Spleen (tissue), 7 donors: ENCODE data around the gene CDHR3.
"Not testable (repeated sequence)": the region's sequence is repeated elsewhere in the genome, so short reads cannot be mapped to it uniquely, and the experiment has no call there.

Experiments used
- POLR2A ChIP-seq, 3 donors: fragments of 450-650 bp; IDR thresholded peaks; one replicate each; pipeline ENCODE4 v1.5.1; 2017; ENCODE audit warnings: antibody characterized with exemption in 3 of 3, mild to moderate bottlenecking in 1 of 3
- POLR2AphosphoS5 ChIP-seq, 3 donors: sonication (generic); formaldehyde crosslinking; IDR thresholded peaks; one replicate each; pipeline ENCODE4 v1.5.1; 2017; ENCODE audit warnings: antibody characterized with exemption in 3 of 3
- TF ChIP-seq, protein P1 (sequence below), 11 experiments: fragments of 200-600 bp in 7 of 11; fragments of 450-650 bp in 4 of 11; sonication (generic) in 4 of 11; IDR thresholded peaks in 8 of 11; conservative IDR thresholded peaks in 3 of 11; 1 replicate in 7 of 11; 2 replicates in 4 of 11; pipeline versions ENCODE4 v1.4.0 to v1.8.0; 2016 to 2021; ENCODE audit warnings: antibody characterized with exemption in 11 of 11, inconsistent platforms in 4 of 11, mild to moderate bottlenecking in 1 of 11
- donor health status: DM: no; HTN: no; CAD: no; lungs with moderate emphysema.
- donor health status: DM: no; HTN: no; CAD: no.
- donor health status: DM: no; HTN: no; CAD: no.

GRCh38 chr7:106007796-106008195, 44.7 kb downstream of the CDHR3 start:
- TF ChIP-seq, protein P1, sequence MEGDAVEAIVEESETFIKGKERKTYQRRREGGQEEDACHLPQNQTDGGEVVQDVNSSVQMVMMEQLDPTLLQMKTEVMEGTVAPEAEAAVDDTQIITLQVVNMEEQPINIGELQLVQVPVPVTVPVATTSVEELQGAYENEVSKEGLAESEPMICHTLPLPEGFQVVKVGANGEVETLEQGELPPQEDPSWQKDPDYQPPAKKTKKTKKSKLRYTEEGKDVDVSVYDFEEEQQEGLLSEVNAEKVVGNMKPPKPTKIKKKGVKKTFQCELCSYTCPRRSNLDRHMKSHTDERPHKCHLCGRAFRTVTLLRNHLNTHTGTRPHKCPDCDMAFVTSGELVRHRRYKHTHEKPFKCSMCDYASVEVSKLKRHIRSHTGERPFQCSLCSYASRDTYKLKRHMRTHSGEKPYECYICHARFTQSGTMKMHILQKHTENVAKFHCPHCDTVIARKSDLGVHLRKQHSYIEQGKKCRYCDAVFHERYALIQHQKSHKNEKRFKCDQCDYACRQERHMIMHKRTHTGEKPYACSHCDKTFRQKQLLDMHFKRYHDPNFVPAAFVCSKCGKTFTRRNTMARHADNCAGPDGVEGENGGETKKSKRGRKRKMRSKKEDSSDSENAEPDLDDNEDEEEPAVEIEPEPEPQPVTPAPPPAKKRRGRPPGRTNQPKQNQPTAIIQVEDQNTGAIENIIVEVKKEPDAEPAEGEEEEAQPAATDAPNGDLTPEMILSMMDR (IDR thresholded peaks at IDR 0.05 in 8 of 11, conservative IDR thresholded peaks at IDR 0.05 in 3 of 11): not testable (repeated sequence)
- TF ChIP-seq POLR2A, POLR2AphosphoS5 (IDR thresholded peaks at IDR 0.05): not testable (repeated sequence)
